ENCODE data around the gene MASP1.

MASP1 gene

GRCh38 chr3:187291512-187292132, at the start of gene MASP1:
MASP1 (minus strand) TSS chr3:187291737; CDS start chr3:187291632, 105 bp downstream.
- DNase-seq (ENCODE audit: low read depth, low spot score): no peak

GRCh38 chr3:187340578-187340977, 49.0 kb upstream of the MASP1 start:
- no peak for DNase-seq (ENCODE audit: low read depth, low spot score)

- DNase-seq (ENCODE audit: low read depth, low spot score): no peak
Observed at GRCh38 chr3:187336322-187336721, 44.8 kb upstream of the MASP1 start.

GRCh38 chr3:187334904-187335303, 43.4 kb upstream of the MASP1 start:
- DNase-seq (ENCODE audit: low read depth, low spot score): no peak

GRCh38 chr3:187328691-187329090, 37.2 kb upstream of the MASP1 start:
- DNase-seq (ENCODE audit: low read depth, low spot score): no peak

- no peak for DNase-seq (ENCODE audit: low read depth, low spot score)
Observed at GRCh38 chr3:187327845-187328244, 36.3 kb upstream of the MASP1 start.

- no peak for DNase-seq (ENCODE audit: low read depth, low spot score)
Observed at GRCh38 chr3:187325632-187326031, 34.1 kb upstream of the MASP1 start.

- no peak for DNase-seq (ENCODE audit: low read depth, low spot score)
Observed at GRCh38 chr3:187323091-187323490, 31.6 kb upstream of the MASP1 start.

- no peak for DNase-seq (ENCODE audit: low read depth, low spot score)
Observed at GRCh38 chr3:187322291-187322690, 30.8 kb upstream of the MASP1 start.

GRCh38 chr3:187321766-187322165, 30.2 kb upstream of the MASP1 start:
- no peak for DNase-seq (ENCODE audit: low read depth, low spot score)

GRCh38 chr3:187319699-187320302, 28.3 kb upstream of the MASP1 start:
- no peak for DNase-seq (ENCODE audit: low read depth, low spot score)

GRCh38 chr3:187318819-187319616, 27.5 kb upstream of the MASP1 start:
- no peak for DNase-seq (ENCODE audit: low read depth, low spot score)

- DNase-seq (ENCODE audit: low read depth, low spot score): no peak
Observed at GRCh38 chr3:187315872-187316271, 24.3 kb upstream of the MASP1 start.

GRCh38 chr3:187314176-187314575, 22.6 kb upstream of the MASP1 start:
- DNase-seq (ENCODE audit: low read depth, low spot score): no peak

- no peak for DNase-seq (ENCODE audit: low read depth, low spot score)
Observed at GRCh38 chr3:187310954-187311470, 19.5 kb upstream of the MASP1 start.

- no peak for DNase-seq (ENCODE audit: low read depth, low spot score)
Observed at GRCh38 chr3:187310226-187310625, 18.7 kb upstream of the MASP1 start.

GRCh38 chr3:187305881-187306280, 14.3 kb upstream of the MASP1 start:
- no peak for DNase-seq (ENCODE audit: low read depth, low spot score)

GRCh38 chr3:187299611-187300010, 8.1 kb upstream of the MASP1 start:
- DNase-seq (ENCODE audit: low read depth, low spot score): no peak

- DNase-seq (ENCODE audit: low read depth, low spot score): no peak
Observed at GRCh38 chr3:187296911-187297310, 5.4 kb upstream of the MASP1 start.

- DNase-seq (ENCODE audit: low read depth, low spot score): no peak
Observed at GRCh38 chr3:187296058-187296457, 4.5 kb upstream of the MASP1 start.

GRCh38 chr3:187295316-187296034, 3.9 kb upstream of the MASP1 start:
- DNase-seq (ENCODE audit: low read depth, low spot score): no peak
